Transverse colon (tissue), 4 donors: Measurements from ENCODE around the gene DAZAP1. TPM values are rescaled to one million over a fixed set of nuclear protein-coding genes. Genes with fewer than 3 reads are reported as not detected.

Experiments
- DNase-seq: peaks from one replicate; pipeline ENCODE4 v3.0.0-alpha.2; 2019
- H3K27ac ChIP-seq, 4 donors: fragments of 200-600 bp; sonication (generic); 2 replicates each; pipeline ENCODE4 v1.5.1; 2016 to 2018; ENCODE audit warnings: inconsistent platforms in 4 of 4
- H3K27me3 ChIP-seq: fragments of 200-600 bp; sonication (generic); 2 replicates; pipeline ENCODE4 v1.5.1; 2017; ENCODE audit warnings: inconsistent platforms
- H3K36me3 ChIP-seq, 4 donors: fragments of 200-600 bp; sonication (generic); 2 replicates each; pipeline ENCODE4 v1.5.1; 2017 to 2019; ENCODE audit warnings: inconsistent platforms in 4 of 4
- H3K4me1 ChIP-seq, 4 donors: fragments of 200-600 bp; sonication (generic); 2 replicates each; pipeline ENCODE4 v1.5.1; 2017 to 2020; ENCODE audit warnings: inconsistent platforms in 4 of 4
- H3K4me3 ChIP-seq, 4 donors: fragments of 200-600 bp; sonication (generic); 1 replicate in 1 of 4; 2 replicates in 3 of 4; pipeline versions ENCODE4 v1.5.1 to v1.6.1; 2017 to 2019; ENCODE audit warnings: inconsistent platforms in 4 of 4
- H3K9me3 ChIP-seq, 2 donors: fragments of 200-600 bp; sonication (generic); 2 replicates each; pipeline ENCODE4 v1.5.1; 2017 to 2019; ENCODE audit warnings: inconsistent platforms in 2 of 2
- EP300 ChIP-seq: sonication (generic); formaldehyde crosslinking; IDR thresholded peaks from one replicate; pipeline ENCODE4 v1.6.1; 2017; ENCODE audit warnings: antibody characterized with exemption, low read depth
- POLR2A ChIP-seq: fragments of 450-650 bp; IDR thresholded peaks from one replicate; pipeline ENCODE4 v1.6.1; 2016; ENCODE audit warnings: antibody characterized with exemption, mild to moderate bottlenecking, moderate library complexity
- POLR2AphosphoS5 ChIP-seq, 3 donors: sonication (generic); formaldehyde crosslinking; IDR thresholded peaks; one replicate each; pipeline ENCODE4 v1.6.1; 2016; ENCODE audit warnings: antibody characterized with exemption in 3 of 3
- WGBS, 2 donors: methylation state at CpG; one replicate each; pipeline ENCODE4 v1.1.5; 2018; ENCODE audit warnings: low coverage in 1 of 2; 5-methylcytosine and 5-hydroxymethylcytosine counted together
- in situ Hi-C, 4 donors: fragments of 200-750 bp; cut with MboI; loops; one replicate each; pipeline versions ENCODE4 v1.15.0 to v1.15.1; 2017; ENCODE audit warnings: low sequenced_read_pairs in 3 of 4, low pct_ligation_motif_present in 1 of 4, low pct_unique_long_range_greater_than_20kb in 1 of 4
- intact Hi-C: fragments of 100-400 bp; cut with DNase I; formaldehyde crosslinking; loops from one replicate; pipeline ENCODE4 v1.15.1; 2023; ENCODE audit warnings: low total_unique reads
- total RNA-seq, 4 donors: library from RNA; depleted of rRNA; stranded (reverse); fragments of >200 nt; gene quantifications; one replicate each; pipeline ENCODE4 v1.1.0, GENCODE V29; 2016
- TF ChIP-seq, protein P1 (sequence below), 5 experiments: fragments of 200-600 bp in 3 of 5; fragments of 450-650 bp in 2 of 5; sonication (generic) in 3 of 5; IDR thresholded peaks; 1 replicate in 2 of 5; 2 replicates in 3 of 5; pipeline ENCODE4 v1.5.1; 2016 to 2017; ENCODE audit warnings: antibody characterized with exemption in 5 of 5, inconsistent platforms in 3 of 5, mild to moderate bottlenecking in 2 of 5, moderate library complexity in 1 of 5

Gene DAZAP1
- total RNA-seq, 4 donors from 2014 or later = 36.3 to 77.2 (median 41.6) TPM

DNA sequence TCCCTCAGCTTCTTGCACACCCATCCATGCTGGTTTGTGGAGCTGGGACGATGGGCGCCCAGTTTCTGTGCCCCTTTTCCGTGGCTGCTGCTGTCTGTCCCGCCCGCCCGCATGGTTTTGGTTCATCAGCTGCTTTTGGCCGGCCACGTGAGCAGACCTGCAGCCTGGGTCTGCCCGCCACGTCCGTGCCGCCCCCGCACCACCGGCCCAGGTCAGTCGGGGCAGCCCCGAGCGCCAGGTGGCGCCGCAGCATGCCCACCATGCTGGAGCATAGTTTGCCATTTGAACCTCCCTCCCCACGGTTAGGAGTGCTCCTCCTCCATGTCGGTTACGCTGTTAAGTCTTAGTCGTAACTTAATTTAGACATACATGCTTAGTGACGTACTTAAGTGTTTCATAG is 15.6 kb downstream of the DAZAP1 start:
- no peak for TF ChIP-seq EP300
- TF ChIP-seq, protein P1, sequence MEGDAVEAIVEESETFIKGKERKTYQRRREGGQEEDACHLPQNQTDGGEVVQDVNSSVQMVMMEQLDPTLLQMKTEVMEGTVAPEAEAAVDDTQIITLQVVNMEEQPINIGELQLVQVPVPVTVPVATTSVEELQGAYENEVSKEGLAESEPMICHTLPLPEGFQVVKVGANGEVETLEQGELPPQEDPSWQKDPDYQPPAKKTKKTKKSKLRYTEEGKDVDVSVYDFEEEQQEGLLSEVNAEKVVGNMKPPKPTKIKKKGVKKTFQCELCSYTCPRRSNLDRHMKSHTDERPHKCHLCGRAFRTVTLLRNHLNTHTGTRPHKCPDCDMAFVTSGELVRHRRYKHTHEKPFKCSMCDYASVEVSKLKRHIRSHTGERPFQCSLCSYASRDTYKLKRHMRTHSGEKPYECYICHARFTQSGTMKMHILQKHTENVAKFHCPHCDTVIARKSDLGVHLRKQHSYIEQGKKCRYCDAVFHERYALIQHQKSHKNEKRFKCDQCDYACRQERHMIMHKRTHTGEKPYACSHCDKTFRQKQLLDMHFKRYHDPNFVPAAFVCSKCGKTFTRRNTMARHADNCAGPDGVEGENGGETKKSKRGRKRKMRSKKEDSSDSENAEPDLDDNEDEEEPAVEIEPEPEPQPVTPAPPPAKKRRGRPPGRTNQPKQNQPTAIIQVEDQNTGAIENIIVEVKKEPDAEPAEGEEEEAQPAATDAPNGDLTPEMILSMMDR (IDR thresholded peaks at IDR 0.05) = no peak
- TF ChIP-seq POLR2AphosphoS5 (IDR thresholded peaks at IDR 0.05) = no peak
- TF ChIP-seq POLR2A = no peak
- Histone ChIP-seq H3K9me3 (no peaks in the 10 kb centered on the region), H3K4me3 (no peak overlapping the region), H3K4me1 (peaks cover 0 to 9% (median 2%) of the 10 kb centered on the region in 4 donors), H3K27me3 (no peaks in the 10 kb centered on the region), H3K27ac (peak overlapping the region in 2 of 4 donors; percentile 18 to 60), H3K36me3 (peaks cover 0 to 45% (median 22%) of the 10 kb centered on the region in 4 donors)
- WGBS, 2 donors = 91 to 92% methylated on average over 4 to 16 of the region's 24 CpGs
- DNase-seq = no peak
- in situ Hi-C loops (no loop called here), intact Hi-C loops (no loop called here)

DNA sequence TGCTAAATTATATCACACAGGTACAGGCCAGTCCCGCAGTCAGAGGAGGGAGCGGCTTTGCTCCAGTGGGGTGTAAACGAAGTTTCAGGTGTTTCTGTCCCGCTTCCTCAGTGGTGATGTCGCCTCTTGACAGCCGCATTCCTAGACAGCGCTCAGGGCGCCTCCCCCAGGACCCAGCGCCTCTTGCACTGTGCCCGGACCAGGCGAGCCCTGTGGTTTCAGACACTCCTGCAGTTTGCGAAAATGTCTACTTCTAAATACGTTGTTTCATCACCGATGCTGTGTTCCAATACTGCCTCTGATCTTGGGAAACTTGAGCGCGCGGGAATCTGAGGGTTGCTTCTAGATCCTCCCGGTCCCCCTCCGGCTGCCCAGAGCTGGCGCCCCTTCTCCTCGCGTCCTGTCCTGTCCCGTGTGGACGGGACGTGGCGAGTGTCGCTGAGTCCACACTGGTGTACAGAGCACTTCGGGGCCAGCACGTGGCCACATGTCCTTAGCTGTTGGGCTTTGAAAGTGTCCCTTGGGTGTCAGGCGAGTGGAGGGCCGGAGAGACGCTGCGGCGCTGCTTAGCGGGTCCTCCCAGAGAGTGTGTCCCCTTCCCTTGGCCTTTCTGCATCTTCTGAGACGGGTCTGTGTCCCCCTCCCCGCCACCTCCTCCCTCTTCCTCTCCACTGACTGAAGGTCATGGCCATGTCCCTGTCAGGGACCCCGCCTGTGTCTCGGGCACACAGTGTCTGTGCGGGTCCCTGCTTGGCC is 16.2 kb downstream of the DAZAP1 start:
- WGBS, 2 donors = 86 to 95% methylated on average over 7 to 40 of the region's 40 CpGs
- in situ Hi-C loops = no loop called here
- TF ChIP-seq EP300 (no peak), POLR2AphosphoS5 (IDR thresholded peaks at IDR 0.05) (no peak), POLR2A (no peak)
- TF ChIP-seq, protein P1 (IDR thresholded peaks at IDR 0.05) = no peak
- Histone ChIP-seq H3K27ac (peak overlapping the region in 1 of 4 donors; percentile 60), H3K4me3 (no peak overlapping the region), H3K9me3 (no peaks in the 10 kb centered on the region), H3K4me1 (peaks cover 0 to 9% (median 2%) of the 10 kb centered on the region in 4 donors), H3K36me3 (peaks cover 0 to 47% (median 23%) of the 10 kb centered on the region in 4 donors), H3K27me3 (no peaks in the 10 kb centered on the region)
- intact Hi-C loops = no loop called here
- no peak for DNase-seq

DNA sequence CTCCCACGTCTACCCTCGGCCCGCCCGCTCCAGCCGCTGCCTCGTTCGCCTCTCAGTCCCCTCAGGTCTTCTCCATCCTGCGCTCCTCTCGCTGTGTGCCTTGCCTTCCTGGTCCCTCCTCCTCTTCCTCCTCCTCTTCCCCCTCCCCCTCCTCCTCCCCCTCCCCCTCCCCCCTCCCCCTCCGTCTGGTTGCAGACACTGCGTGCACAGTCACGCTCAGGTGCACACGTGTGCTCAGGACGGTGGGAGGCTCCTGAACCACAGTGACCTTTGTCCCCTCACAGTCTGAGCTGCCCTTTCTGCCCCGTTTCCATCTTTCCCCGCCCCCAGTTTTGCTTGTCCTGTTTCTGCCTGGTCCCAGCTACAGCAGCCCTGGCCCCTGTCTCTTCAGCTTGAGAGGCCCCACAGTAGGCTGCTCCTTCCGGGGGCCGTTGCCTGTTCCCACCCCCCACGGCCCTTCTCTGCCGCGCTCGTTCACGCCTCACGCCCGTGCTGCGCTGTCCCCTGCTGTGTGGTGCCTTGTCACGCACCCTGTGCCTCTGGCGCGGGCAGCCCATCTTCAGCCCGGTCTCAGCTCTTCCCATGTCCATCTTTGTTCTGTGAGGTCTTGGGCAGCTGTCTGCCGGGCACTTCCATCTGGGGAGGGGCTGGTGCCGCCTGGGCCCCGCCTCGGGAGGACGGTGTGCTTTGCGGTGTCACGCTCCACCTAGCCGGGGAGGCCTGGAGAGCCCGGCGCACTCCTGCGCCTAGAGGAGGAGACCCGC is 17.0 kb downstream of the DAZAP1 start:
- Histone ChIP-seq H3K4me1 (peaks cover 0 to 12% (median 2%) of the 10 kb centered on the region in 4 donors), H3K27me3 (no peaks in the 10 kb centered on the region), H3K9me3 (no peaks in the 10 kb centered on the region), H3K4me3 (no peak overlapping the region), H3K36me3 (peaks cover 0 to 52% (median 24%) of the 10 kb centered on the region in 4 donors), H3K27ac (no peak overlapping the region)
- no peak for DNase-seq
- TF ChIP-seq, protein P1 (IDR thresholded peaks at IDR 0.05) = no peak
- no peak for TF ChIP-seq POLR2AphosphoS5 (IDR thresholded peaks at IDR 0.05)
- TF ChIP-seq POLR2A = no peak
- no peak for TF ChIP-seq EP300
- intact Hi-C loops = no loop called here
- WGBS, 2 donors = 80 to 82% methylated on average over 13 to 42 of the region's 42 CpGs
- in situ Hi-C loops = no loop called here

DNA sequence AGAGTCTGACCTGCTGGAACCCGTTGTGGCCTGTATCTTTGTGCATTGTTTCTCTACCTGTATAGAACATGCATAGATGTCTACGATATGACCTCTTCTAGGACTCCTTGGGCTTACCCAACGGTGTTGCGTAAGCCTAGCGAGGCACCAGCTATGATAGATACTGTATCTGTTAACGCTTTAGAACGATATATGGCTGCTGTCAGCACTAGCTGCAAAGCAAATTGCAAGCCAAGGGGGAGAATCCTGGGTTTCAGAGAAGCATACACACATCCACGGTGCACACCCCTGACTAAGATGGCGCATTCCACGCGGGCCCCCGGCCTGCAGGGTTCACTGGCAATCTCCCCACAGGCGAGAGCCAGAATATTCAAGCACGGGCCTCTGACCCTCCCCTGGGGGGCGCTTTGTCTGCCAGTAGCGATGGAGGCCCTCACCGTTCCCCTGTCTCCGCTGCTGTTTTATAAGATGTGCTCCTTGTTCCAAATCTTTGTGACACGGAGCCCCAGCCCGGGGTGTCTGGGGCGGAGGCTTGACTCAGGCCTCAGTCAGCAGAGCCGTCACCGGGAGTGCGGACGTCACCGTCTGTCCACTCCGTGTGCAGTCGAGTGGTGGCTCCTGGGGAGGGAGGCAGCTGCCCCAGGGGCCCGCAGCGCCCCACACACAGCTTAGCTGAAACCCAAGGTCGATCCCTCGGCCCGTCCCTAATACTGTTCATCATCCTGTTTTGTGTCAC is 17.9 kb downstream of the DAZAP1 start:
- H3K27me3 ChIP-seq = no peaks in the 10 kb centered on the region
- peaks cover 0 to 12% (median 2%) of the 10 kb centered on the region in 4 donors for H3K4me1 ChIP-seq
- H3K9me3 ChIP-seq = no peaks in the 10 kb centered on the region
- H3K36me3 ChIP-seq = peaks cover 0 to 53% (median 27%) of the 10 kb centered on the region in 4 donors
- TF ChIP-seq POLR2A = no peak
- TF ChIP-seq EP300 = no peak
- TF ChIP-seq, protein P1 (IDR thresholded peaks at IDR 0.05) = no peak
- no peak overlapping the region for H3K4me3 ChIP-seq
- intact Hi-C loops = no loop called here
- no peak for DNase-seq
- WGBS, 2 donors = 88 to 95% methylated on average over 5 to 33 of the region's 33 CpGs
- H3K27ac ChIP-seq = no peak overlapping the region
- in situ Hi-C loops = no loop called here
